HG03097 (cell line): ENCODE results near the gene CLDN10.
"Not testable (repeated sequence)": the region's sequence is repeated elsewhere in the genome, so short reads cannot be mapped to it uniquely, and the experiment has no call there.

Source experiments
- ATAC-seq: cut with Tn5 transposase; IDR thresholded peaks from one replicate; pipeline ENCODE4 v1.9.1; 2021; ENCODE audit not compliant: unreplicated experiment, low FRiP score

Gene CLDN10

GRCh38 chr13:95552539-95553441 is at the start of gene CLDN10:
Gene CLDN10, plus strand, starts transcription at chr13:95552720. Its CDS starts 34 bp downstream, at chr13:95552754.
- ATAC-seq: no peak

GRCh38 chr13:95503662-95504061 is 48.9 kb upstream of the CLDN10 start:
- ATAC-seq: no peak

- ATAC-seq: no peak
These were observed 47.3 kb upstream of the CLDN10 start for GRCh38 chr13:95505265-95505664.

- ATAC-seq: no peak
These were observed 46.5 kb upstream of the CLDN10 start for GRCh38 chr13:95505986-95506385.

GRCh38 chr13:95507991-95508390 is 44.5 kb upstream of the CLDN10 start:
- no peak for ATAC-seq

DNA sequence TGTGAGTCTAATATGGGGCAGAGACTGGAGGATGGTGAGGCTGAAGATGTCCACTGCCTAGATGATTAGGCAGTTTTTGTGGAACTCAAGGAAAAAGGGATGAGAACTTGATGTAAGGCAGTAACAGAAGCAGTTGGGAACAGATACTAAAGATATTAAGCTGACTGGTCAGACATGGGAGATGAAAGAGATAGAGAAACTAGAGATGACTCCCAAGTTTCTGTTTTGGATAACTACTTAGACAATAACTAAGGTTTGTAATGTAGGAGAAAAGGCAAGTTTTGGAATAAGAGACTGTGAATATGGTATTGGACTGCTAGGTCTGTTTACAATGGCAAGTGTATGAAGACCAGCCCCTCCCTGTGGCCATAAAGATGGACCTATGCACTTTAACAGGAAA is 43.5 kb upstream of the CLDN10 start:
- ATAC-seq: no peak

- no peak for ATAC-seq
These were observed 42.8 kb upstream of the CLDN10 start for GRCh38 chr13:95509521-95510310.

GRCh38 chr13:95510950-95511349 is 41.6 kb upstream of the CLDN10 start:
- no peak for ATAC-seq

GRCh38 chr13:95512424-95512823 is 40.1 kb upstream of the CLDN10 start:
- no peak for ATAC-seq

- no peak for ATAC-seq
These were observed 39.6 kb upstream of the CLDN10 start for GRCh38 chr13:95512957-95513356.

DNA sequence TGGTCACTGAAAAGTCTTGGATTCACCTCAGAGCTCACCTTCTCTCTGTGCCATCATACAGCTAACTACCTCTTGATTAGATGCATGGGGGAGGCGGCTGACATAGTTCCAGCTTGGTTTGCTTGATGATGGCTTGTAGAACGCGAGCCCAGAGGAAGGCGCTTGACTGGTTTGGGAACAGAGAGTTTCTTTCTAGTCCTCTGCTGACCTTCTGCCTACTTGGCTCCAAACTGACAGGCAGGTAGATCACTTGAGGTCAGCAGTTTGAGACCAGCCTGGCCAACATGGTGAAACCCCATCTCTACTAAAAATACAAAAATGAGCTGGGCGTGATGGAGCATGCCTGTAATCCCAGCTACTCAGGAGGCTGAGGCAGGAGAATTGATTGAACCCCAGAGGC is 36.9 kb upstream of the CLDN10 start:
- not testable (repeated sequence) for ATAC-seq

GRCh38 chr13:95516021-95516420 is 36.5 kb upstream of the CLDN10 start:
- no peak for ATAC-seq

DNA sequence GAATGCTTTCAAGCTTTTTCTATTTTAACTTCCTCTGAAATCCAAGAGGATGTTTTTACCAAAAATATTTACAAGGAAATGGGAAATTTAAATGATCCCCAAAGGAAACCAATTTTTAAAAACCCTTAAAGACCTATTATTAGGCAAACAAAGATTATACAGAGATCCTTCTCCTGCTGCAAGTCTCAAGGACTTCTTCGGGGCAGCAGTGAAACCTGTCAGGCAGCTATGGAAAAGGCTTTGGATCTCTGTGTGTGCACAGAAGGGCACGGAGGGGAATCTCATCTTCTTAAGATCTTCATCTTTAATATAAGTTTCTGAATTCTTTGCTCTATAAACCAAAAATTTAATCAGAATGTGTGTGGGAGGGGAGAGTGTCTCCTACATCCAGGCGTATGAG is 36.0 kb upstream of the CLDN10 start:
- no peak for ATAC-seq

DNA sequence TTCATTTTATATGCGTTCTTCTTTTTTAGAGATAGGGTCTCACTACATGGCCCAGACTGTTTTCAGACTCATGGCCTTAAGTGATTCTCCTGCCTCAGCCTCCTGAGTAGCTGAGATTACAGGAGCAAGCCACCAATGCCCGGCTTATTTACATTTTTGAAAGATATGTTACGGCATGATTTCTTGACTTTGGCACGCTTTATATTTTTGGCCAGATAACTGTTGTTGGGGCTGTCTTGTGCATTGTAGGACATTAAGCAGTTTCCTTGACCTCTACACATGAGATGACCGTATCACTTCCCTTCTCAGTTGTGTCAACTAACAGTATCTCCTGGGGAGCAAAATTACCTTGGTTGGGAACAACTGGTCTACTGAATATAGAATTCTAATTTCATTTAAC is 28.9 kb upstream of the CLDN10 start:
- no peak for ATAC-seq

DNA sequence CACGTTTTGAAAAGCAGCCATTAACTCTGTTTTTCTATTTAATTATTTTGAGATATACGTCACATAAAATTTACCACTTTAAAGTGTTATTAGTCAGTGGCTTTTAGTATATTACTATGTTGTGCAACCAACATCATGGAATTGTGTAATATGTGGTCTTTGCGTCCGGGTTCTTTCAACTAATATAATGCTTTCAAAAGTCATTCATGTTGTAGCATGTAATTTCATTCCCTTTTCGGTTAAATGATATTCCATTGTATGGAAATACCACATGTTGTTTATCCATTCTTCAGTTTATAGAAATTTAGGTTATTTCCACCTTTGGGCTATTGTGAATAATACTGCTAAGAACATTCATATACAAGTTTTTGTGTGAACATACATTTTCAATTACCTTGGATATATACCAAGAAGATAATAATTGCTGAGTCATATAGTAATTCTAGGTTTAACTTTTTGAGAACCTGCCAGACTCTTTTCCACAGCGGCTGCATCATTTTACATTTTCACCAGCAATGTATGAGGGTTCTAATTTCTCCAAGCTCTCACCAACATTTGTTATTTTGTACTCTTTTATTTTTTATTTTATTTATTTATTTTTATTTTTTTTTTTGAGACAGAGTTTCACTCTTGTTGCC is 28.1 kb upstream of the CLDN10 start:
- ATAC-seq: no peak

DNA sequence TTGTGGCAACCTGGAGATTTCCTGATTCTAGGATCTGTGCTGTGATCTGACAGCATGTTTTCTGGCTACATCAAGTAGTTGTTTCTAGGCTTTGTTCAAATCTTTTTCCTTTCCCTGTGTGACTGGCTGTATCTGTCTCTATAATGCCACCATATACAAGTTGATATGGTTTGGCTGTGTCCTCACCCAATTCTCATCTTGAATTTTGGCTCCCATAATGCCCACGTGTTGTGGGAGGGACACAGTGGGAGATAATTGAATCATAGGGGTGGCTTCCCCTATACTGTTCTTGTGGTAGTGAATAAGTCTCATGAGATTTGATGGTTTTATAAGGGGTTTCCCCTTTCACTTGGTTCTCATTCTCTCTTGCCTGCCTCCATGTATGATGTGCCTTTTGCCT is 24.6 kb upstream of the CLDN10 start:
- ATAC-seq: no peak

GRCh38 chr13:95530178-95530577 is 22.3 kb upstream of the CLDN10 start:
- no peak for ATAC-seq

- ATAC-seq: no peak
These were observed 18.9 kb upstream of the CLDN10 start for GRCh38 chr13:95533545-95534160.

DNA sequence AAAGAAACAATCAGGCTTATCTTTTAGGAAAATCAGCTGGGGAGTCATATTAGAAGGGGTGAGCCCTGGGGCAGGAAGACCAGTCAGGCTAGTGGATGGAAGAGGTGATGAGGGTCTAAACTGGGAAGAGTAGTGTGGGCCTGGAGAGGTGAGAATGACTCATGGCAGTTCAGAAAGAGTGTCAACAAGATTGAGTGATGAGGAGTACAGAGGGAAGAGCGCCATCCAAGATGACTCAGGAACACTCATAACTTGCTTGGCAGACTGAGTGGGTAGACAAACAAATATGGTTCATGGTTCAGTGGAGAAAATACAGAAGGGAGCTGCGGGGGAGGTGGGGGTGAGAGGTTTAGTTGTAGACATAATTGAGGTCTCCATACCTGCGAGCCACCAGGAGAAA is 17.3 kb upstream of the CLDN10 start:
- ATAC-seq: no peak

- no peak for ATAC-seq
These were observed 15.8 kb upstream of the CLDN10 start for GRCh38 chr13:95536632-95537241.
